Type B pancreatic cell (in vitro differentiated cells): ENCODE measurements around the gene MYO5A. TPM values are rescaled to one million over a fixed set of nuclear protein-coding genes. Genes with fewer than 3 reads are reported as not detected.

Experiments
- DNase-seq: peaks from one replicate; pipeline ENCODE4 v3.0.0; 2021; ENCODE audit warnings: mixed read lengths; ENCODE audit not compliant: unreplicated experiment; ENCODE audit errors: extremely low spot score
- H3K27ac Mint-ChIP-seq: 2 replicates; pipeline ENCODE4 v1.8.0; 2021; ENCODE audit warnings: mild to moderate bottlenecking, mixed read lengths
- H3K27me3 Mint-ChIP-seq: 2 replicates; pipeline ENCODE4 v1.8.0; 2021; ENCODE audit warnings: mixed read lengths
- H3K36me3 Mint-ChIP-seq: 2 replicates; pipeline ENCODE4 v1.8.0; 2021; ENCODE audit warnings: mixed read lengths
- H3K4me1 Mint-ChIP-seq: one replicate; pipeline ENCODE4 v1.8.0; 2021; ENCODE audit warnings: mixed read lengths; ENCODE audit not compliant: unreplicated experiment
- H3K4me3 Mint-ChIP-seq: 2 replicates; pipeline ENCODE4 v1.8.0; 2021; ENCODE audit warnings: mild to moderate bottlenecking, mixed read lengths
- H3K9me3 Mint-ChIP-seq: 2 replicates; pipeline ENCODE4 v1.8.0; 2021; ENCODE audit warnings: mixed read lengths
- CTCF ChIP-seq: fragments of 200-600 bp; sonication (generic); conservative IDR thresholded peaks from 2 replicates; pipeline ENCODE4 v1.5.0; 2021; ENCODE audit warnings: antibody characterized with exemption, mild to moderate bottlenecking
- total RNA-seq: library from RNA; stranded (reverse); gene quantifications from 2 replicates; pipeline ENCODE4 v1.2.1, GENCODE V29; 2021; ENCODE audit warnings: low replicate concordance

Gene MYO5A
- total RNA-seq, 1 donor from 2014 or later, result 20.9 TPM

GRCh38 chr15:52359722-52360121 lies 169.0 kb downstream of the MYO5A start:
- Mint-ChIP-seq H3K27me3 (no peaks in the 10 kb centered on the region), H3K4me1 (no peaks in the 10 kb centered on the region), H3K9me3 (no peaks in the 10 kb centered on the region), H3K4me3 (no peak overlapping the region), H3K27ac (no peak overlapping the region), H3K36me3 (peaks cover 18% of the 10 kb centered on the region)
- DNase-seq, result no peak
- TF ChIP-seq CTCF, result no peak

GRCh38 chr15:52357949-52358348 lies 170.7 kb downstream of the MYO5A start:
- no peaks in the 10 kb centered on the region for H3K9me3 Mint-ChIP-seq
- H3K27ac Mint-ChIP-seq, result no peak overlapping the region
- TF ChIP-seq CTCF, result no peak
- H3K27me3 Mint-ChIP-seq, result no peaks in the 10 kb centered on the region
- no peak overlapping the region for H3K4me3 Mint-ChIP-seq
- peaks cover 11% of the 10 kb centered on the region for H3K36me3 Mint-ChIP-seq
- no peak for DNase-seq
- H3K4me1 Mint-ChIP-seq, result no peaks in the 10 kb centered on the region

GRCh38 chr15:52352086-52352485 lies 176.6 kb downstream of the MYO5A start:
- no peak overlapping the region for H3K27ac Mint-ChIP-seq
- no peak for TF ChIP-seq CTCF
- DNase-seq, result no peak
- H3K4me3 Mint-ChIP-seq, result no peak overlapping the region
- H3K4me1 Mint-ChIP-seq, result no peaks in the 10 kb centered on the region
- H3K27me3 Mint-ChIP-seq, result no peaks in the 10 kb centered on the region
- H3K36me3 Mint-ChIP-seq, result peaks cover 8% of the 10 kb centered on the region
- H3K9me3 Mint-ChIP-seq, result no peaks in the 10 kb centered on the region

GRCh38 chr15:52351206-52351908 lies 177.3 kb downstream of the MYO5A start:
- H3K27me3 Mint-ChIP-seq, result no peaks in the 10 kb centered on the region
- TF ChIP-seq CTCF, result no peak
- H3K36me3 Mint-ChIP-seq, result peaks cover 8% of the 10 kb centered on the region
- no peaks in the 10 kb centered on the region for H3K9me3 Mint-ChIP-seq
- no peak overlapping the region for H3K27ac Mint-ChIP-seq
- DNase-seq, result no peak
- H3K4me3 Mint-ChIP-seq, result no peak overlapping the region
- no peaks in the 10 kb centered on the region for H3K4me1 Mint-ChIP-seq

GRCh38 chr15:52350423-52350822 lies 178.3 kb downstream of the MYO5A start:
- TF ChIP-seq CTCF, result no peak
- peaks cover 8% of the 10 kb centered on the region for H3K36me3 Mint-ChIP-seq
- H3K9me3 Mint-ChIP-seq, result no peaks in the 10 kb centered on the region
- no peaks in the 10 kb centered on the region for H3K4me1 Mint-ChIP-seq
- DNase-seq, result no peak
- no peaks in the 10 kb centered on the region for H3K27me3 Mint-ChIP-seq
- no peak overlapping the region for H3K4me3 Mint-ChIP-seq
- H3K27ac Mint-ChIP-seq, result no peak overlapping the region
